ENCODE measurements around the gene BMERB1.

DNA sequence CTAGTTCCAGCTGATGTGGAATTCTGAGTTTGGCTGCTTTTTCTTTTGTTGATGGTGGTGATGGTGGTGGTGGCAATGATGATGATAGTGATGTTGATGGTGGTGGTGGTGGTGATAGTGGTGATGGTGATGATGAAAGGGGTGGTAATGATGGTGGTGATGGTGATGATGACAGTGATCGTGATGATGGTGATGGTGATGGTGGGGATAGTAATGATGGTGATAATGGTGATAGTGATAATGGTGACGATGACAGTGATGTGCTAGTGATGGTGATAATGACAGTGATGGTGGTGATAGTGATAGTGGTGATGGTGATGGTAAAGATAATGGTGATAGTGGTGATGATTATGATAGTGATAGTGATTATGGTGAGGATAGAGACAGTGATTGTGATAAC is 61.5 kb downstream of the BMERB1 start:
- no peak for TF ChIP-seq GATA2 (IDR thresholded peaks at IDR 0.05; ENCODE audit: low read depth, low read length)
- TF ChIP-seq GATA3 (IDR thresholded peaks at IDR 0.05; ENCODE audit: low read depth, low read length): no peak

All from SH-SY5Y (cell line).